Neural cell (in vitro differentiated cells): ENCODE results near the gene OLFM1.

Experiments
- CTCF ChIP-seq: fragments of 450-650 bp; IDR thresholded peaks from 2 replicates; pipeline ENCODE4 v1.5.1; 2014; ENCODE audit warnings: antibody characterized with exemption, mild to moderate bottlenecking, moderate library complexity; ENCODE audit not compliant: poor library complexity, severe bottlenecking
- RAD21 ChIP-seq: fragments of 450-650 bp; conservative IDR thresholded peaks from 2 replicates; pipeline ENCODE4 v1.6.1; 2014; ENCODE audit warnings: antibody characterized with exemption, mild to moderate bottlenecking, moderate library complexity
- REST ChIP-seq: IDR thresholded peaks from 2 replicates; pipeline ENCODE4 v1.6.1; 2012; ENCODE audit warnings: borderline replicate concordance
- TAF1 ChIP-seq: IDR thresholded peaks from 2 replicates; pipeline ENCODE4 v1.6.1; 2012; ENCODE audit warnings: low read depth

GRCh38 chr9:135065151-135065550 is 22.3 kb upstream of the OLFM1 start:
- no peak for TF ChIP-seq REST
- no peak for TF ChIP-seq CTCF
- no peak for TF ChIP-seq TAF1
- no peak for TF ChIP-seq RAD21
